Neuronal stem cell (in vitro differentiated cells): ENCODE results near the gene RRAS.

Experiments
- DNase-seq: peaks from one replicate; pipeline ENCODE4 v3.0.0-alpha.2; 2013; ENCODE audit warnings: low spot score
- H2AFZ ChIP-seq: one replicate; pipeline ENCODE4 v1.6.1; 2013; ENCODE audit warnings: mild to moderate bottlenecking, low read length, inconsistent platforms
- H2AK5ac ChIP-seq: 2 replicates; pipeline ENCODE4 v1.6.1; 2013; ENCODE audit warnings: low read depth, mild to moderate bottlenecking, inconsistent platforms, low read length, moderate library complexity, mixed read lengths
- H2BK120ac ChIP-seq: 2 replicates; pipeline ENCODE4 v1.6.1; 2013; ENCODE audit warnings: low read depth, mild to moderate bottlenecking, inconsistent platforms, low read length, moderate library complexity, mixed read lengths
- H2BK12ac ChIP-seq: one replicate; pipeline ENCODE4 v1.6.1; 2013; ENCODE audit warnings: low read length, inconsistent platforms
- H2BK15ac ChIP-seq: 2 replicates; pipeline ENCODE4 v1.6.1; 2013; ENCODE audit warnings: mild to moderate bottlenecking, low read length, inconsistent platforms, mixed read lengths
- H2BK5ac ChIP-seq: one replicate; pipeline ENCODE4 v1.6.1; 2013; ENCODE audit warnings: inconsistent platforms, mild to moderate bottlenecking, low read length, moderate library complexity
- H3K14ac ChIP-seq: one replicate; pipeline ENCODE4 v1.6.1; 2013; ENCODE audit warnings: low read length, inconsistent platforms
- H3K18ac ChIP-seq: 2 replicates; pipeline ENCODE4 v1.6.1; 2013; ENCODE audit warnings: low read length, inconsistent platforms
- H3K23ac ChIP-seq: 2 replicates; pipeline ENCODE4 v1.6.1; 2013; ENCODE audit warnings: low read depth, mild to moderate bottlenecking, mixed read lengths, low read length, inconsistent platforms; ENCODE audit not compliant: poor library complexity
- H3K27ac ChIP-seq: replicated peaks from 3 replicates; pipeline ENCODE4 v1.5.1; 2013; ENCODE audit warnings: low read length, inconsistent platforms
- H3K27me3 ChIP-seq, 3 experiments: 2 replicates each; pipeline ENCODE4 v1.6.1; 2013; ENCODE audit warnings: low read length in 3 of 3, mild to moderate bottlenecking in 2 of 3, inconsistent platforms in 1 of 3, low read depth in 1 of 3, mixed read lengths in 1 of 3, moderate library complexity in 1 of 3; ENCODE audit not compliant: control insufficient read depth in 3 of 3, insufficient read depth in 3 of 3
- H3K36me3 ChIP-seq, 2 donors: replicated peaks in 1 of 2; 2 replicates each; pipeline ENCODE4 v1.6.1; 2013; ENCODE audit warnings: low read length in 2 of 2; ENCODE audit not compliant: control insufficient read depth in 2 of 2, insufficient read depth in 2 of 2
- H3K4ac ChIP-seq: 2 replicates; pipeline ENCODE4 v1.6.1; 2013; ENCODE audit warnings: inconsistent platforms, mild to moderate bottlenecking, low read length, moderate library complexity
- H3K4me1 ChIP-seq, 2 donors: 1 replicate in 1 of 2; 2 replicates in 1 of 2; pipeline ENCODE4 v1.6.1; 2013; ENCODE audit warnings: low read length in 2 of 2, low read depth in 1 of 2; ENCODE audit not compliant: control insufficient read depth in 2 of 2, insufficient read depth in 1 of 2
- H3K4me2 ChIP-seq: one replicate; pipeline ENCODE4 v1.6.1; 2013; ENCODE audit warnings: mild to moderate bottlenecking, low read length, inconsistent platforms; ENCODE audit not compliant: insufficient read depth, poor library complexity, severe bottlenecking
- H3K4me3 ChIP-seq, 2 donors: 2 replicates each; pipeline ENCODE4 v1.5.1; 2013; ENCODE audit warnings: low read length in 2 of 2, mild to moderate bottlenecking in 2 of 2, inconsistent platforms in 1 of 2, moderate library complexity in 1 of 2
- H3K79me1 ChIP-seq: one replicate; pipeline ENCODE4 v1.6.1; 2013; ENCODE audit warnings: low read depth, mild to moderate bottlenecking, inconsistent platforms, low read length, moderate library complexity
- H3K9ac ChIP-seq: one replicate; pipeline ENCODE4 v1.6.1; 2013; ENCODE audit warnings: mild to moderate bottlenecking, low read depth, low read length, inconsistent platforms; ENCODE audit not compliant: poor library complexity
- H3K9me3 ChIP-seq, 2 donors: replicated peaks in 1 of 2; 2 replicates each; pipeline versions ENCODE3 to v1.6.1; 2013; ENCODE audit warnings: low read length in 2 of 2, mild to moderate bottlenecking in 2 of 2, inconsistent platforms in 1 of 2, low read depth in 1 of 2, mixed read lengths in 1 of 2, moderate library complexity in 1 of 2; ENCODE audit not compliant: control insufficient read depth in 2 of 2, insufficient read depth in 1 of 2
- H4K8ac ChIP-seq: one replicate; pipeline ENCODE4 v1.6.1; 2013; ENCODE audit warnings: low read depth, mild to moderate bottlenecking, inconsistent platforms, low read length, moderate library complexity
- H4K91ac ChIP-seq: one replicate; pipeline ENCODE4 v1.6.1; 2013; ENCODE audit warnings: low read length, low read depth, mild to moderate bottlenecking, inconsistent platforms; ENCODE audit not compliant: poor library complexity
- WGBS, 2 donors: extraction: QIAGEN DNeasy Blood & Tissue Kit; methylation state at CpG; one replicate each; pipeline ENCODE4 v1.1.7; 2013; ENCODE audit warnings: missing lambda C conversion rate in 2 of 2, mixed read lengths in 1 of 2; ENCODE audit not compliant: insufficient read length in 2 of 2, insufficient replicate concordance in 1 of 2; ENCODE audit errors: extremely low coverage in 2 of 2; 5-methylcytosine and 5-hydroxymethylcytosine counted together

Gene RRAS

DNA sequence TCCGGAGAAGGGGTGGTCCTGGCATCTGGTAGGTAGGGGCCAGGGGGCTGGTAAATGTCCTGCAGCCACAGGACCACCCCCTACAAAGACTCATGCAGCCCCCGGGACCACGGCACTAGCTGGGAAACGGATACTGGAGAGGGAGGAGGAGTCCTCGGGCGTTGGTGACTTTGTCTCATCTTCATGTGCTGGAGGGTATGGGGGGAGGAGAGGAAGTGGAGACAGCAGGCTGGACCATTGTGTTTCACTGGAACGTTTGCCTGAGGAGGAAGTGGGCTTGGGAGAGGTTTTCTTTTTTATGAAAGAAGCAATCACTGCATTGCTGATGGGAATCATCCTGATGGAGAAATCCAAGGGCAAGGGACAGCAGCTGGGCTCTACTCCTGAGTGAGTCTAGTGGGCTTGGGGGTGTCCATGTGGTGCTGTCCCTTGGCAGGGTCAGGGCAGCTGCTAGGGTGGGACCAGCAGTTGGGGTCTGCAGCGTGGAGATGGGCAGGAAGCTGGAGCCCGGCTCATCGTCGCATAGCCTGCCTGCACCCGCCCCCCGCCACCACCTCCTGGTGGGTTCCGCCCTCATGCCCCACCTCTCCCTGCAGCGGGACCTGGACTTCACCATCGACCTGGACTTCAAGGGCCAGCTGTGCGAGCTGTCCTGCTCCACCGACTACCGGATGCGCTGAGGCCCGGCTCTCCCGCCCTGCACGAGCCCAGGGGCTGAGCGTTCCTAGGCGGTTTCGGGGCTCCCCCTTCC is 47.8 kb upstream of the RRAS start:
- Histone ChIP-seq H2AFZ (no peak overlapping the region), H3K4me2 (no peak overlapping the region), H3K4me3 (no peak overlapping the region), H3K36me3 (peaks cover 37 to 75% of the 10 kb centered on the region in 2 donors), H3K23ac (no peak overlapping the region), H2BK12ac (no peak overlapping the region), H3K79me1 (peaks cover 16% of the 10 kb centered on the region), H3K18ac (no peak overlapping the region), H3K27me3 (no peaks in the 10 kb centered on the region), H2BK5ac (no peak overlapping the region), H4K8ac (no peak overlapping the region), H2BK15ac (no peak overlapping the region), H2BK120ac (no peak overlapping the region), H3K4ac (no peak overlapping the region), H4K91ac (no peak overlapping the region), H3K9me3 (no peaks in the 10 kb centered on the region), H3K27ac (no peak overlapping the region), H2AK5ac (no peak overlapping the region), H3K4me1 (peaks cover 19 to 21% of the 10 kb centered on the region in 2 donors), H3K14ac (no peak overlapping the region), H3K9ac (peak overlapping the region; percentile 30)
- no peak for DNase-seq
- no CpG with 5 or more reads among the region's 26 CpGs for WGBS, 2 donors

DNA sequence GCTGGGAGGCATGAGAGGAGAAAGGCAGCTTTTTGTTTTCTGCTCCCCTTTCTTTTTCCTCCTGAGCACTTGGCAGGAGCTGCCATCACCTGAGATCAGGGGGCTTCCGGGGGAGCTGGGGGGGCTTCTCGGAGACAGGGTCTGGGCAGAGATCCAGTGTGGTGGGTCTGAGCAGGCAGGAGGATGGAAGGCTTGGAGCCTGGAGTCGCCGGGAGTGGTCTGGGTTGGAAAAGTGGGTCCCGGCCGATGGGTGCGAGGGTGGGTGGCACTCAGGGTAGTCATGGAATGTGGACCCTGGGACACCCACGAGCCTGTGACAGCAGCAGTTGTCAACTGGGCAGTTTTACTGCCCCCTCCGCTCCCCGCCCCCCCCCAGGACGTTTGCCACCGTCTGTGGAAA is 47.2 kb upstream of the RRAS start:
- Histone ChIP-seq H3K27ac (no peak overlapping the region), H3K18ac (no peak overlapping the region), H2AFZ (no peak overlapping the region), H2BK12ac (no peak overlapping the region), H3K4ac (no peak overlapping the region), H4K91ac (no peak overlapping the region), H2BK15ac (no peak overlapping the region), H2BK5ac (no peak overlapping the region), H2BK120ac (no peak overlapping the region), H3K4me1 (peaks cover 17 to 18% of the 10 kb centered on the region in 2 donors), H3K79me1 (peaks cover 16% of the 10 kb centered on the region), H4K8ac (no peak overlapping the region), H3K9ac (no peak overlapping the region), H3K4me2 (no peak overlapping the region), H3K36me3 (peaks cover 41 to 81% of the 10 kb centered on the region in 2 donors), H3K27me3 (no peaks in the 10 kb centered on the region), H3K23ac (peak overlapping the region; percentile 43), H3K9me3 (no peaks in the 10 kb centered on the region), H3K4me3 (no peak overlapping the region), H2AK5ac (no peak overlapping the region), H3K14ac (no peak overlapping the region)
- no peak for DNase-seq
- WGBS, 2 donors, result no CpG with 5 or more reads among the region's 12 CpGs

DNA sequence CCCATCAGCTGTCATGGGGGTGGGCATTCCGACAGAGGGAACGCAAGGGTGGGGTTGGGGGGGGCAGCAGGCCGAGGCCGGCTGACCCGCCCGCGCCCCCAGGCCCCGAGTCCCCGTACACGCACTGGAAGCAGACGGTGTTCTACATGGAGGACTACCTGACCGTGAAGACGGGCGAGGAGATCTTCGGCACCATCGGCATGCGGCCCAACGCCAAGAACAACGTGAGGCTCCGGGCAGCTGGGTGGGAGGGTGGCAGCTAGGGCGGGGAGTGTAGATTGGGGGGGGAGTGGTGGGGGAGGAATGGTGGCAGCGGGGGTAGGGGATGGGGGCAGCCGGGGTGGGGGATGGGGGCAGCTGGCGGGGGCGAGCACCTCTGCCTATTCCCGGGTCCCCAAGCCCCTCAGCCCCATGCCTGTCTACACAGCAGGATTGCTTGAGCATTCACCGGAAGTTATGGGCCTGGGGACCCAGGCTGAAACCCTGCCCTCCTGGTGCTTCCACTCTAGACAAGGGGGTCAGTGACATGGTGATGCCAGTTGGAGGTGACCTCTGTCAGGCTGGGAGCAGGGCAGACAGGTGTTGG is 46.7 kb upstream of the RRAS start:
- H3K18ac ChIP-seq, result no peak overlapping the region
- H3K4me3 ChIP-seq, result no peak overlapping the region
- no peak overlapping the region for H3K23ac ChIP-seq
- H2BK15ac ChIP-seq, result no peak overlapping the region
- H4K8ac ChIP-seq, result no peak overlapping the region
- H3K4me2 ChIP-seq, result no peak overlapping the region
- H3K14ac ChIP-seq, result no peak overlapping the region
- no peaks in the 10 kb centered on the region for H3K27me3 ChIP-seq
- H3K9me3 ChIP-seq, result no peaks in the 10 kb centered on the region
- WGBS, 2 donors, result no CpG with 5 or more reads among the region's 27 CpGs
- no peak overlapping the region for H2AFZ ChIP-seq
- H4K91ac ChIP-seq, result no peak overlapping the region
- H3K36me3 ChIP-seq, result peaks cover 46 to 86% of the 10 kb centered on the region in 2 donors
- peak overlapping the region; percentile 40 for H3K9ac ChIP-seq
- no peak overlapping the region for H2BK5ac ChIP-seq
- H3K4ac ChIP-seq, result no peak overlapping the region
- no peak overlapping the region for H3K27ac ChIP-seq
- H2AK5ac ChIP-seq, result no peak overlapping the region
- DNase-seq, result no peak
- H3K4me1 ChIP-seq, result peaks cover 15 to 16% of the 10 kb centered on the region in 2 donors
- H2BK12ac ChIP-seq, result no peak overlapping the region
- H3K79me1 ChIP-seq, result peaks cover 22% of the 10 kb centered on the region
- no peak overlapping the region for H2BK120ac ChIP-seq

DNA sequence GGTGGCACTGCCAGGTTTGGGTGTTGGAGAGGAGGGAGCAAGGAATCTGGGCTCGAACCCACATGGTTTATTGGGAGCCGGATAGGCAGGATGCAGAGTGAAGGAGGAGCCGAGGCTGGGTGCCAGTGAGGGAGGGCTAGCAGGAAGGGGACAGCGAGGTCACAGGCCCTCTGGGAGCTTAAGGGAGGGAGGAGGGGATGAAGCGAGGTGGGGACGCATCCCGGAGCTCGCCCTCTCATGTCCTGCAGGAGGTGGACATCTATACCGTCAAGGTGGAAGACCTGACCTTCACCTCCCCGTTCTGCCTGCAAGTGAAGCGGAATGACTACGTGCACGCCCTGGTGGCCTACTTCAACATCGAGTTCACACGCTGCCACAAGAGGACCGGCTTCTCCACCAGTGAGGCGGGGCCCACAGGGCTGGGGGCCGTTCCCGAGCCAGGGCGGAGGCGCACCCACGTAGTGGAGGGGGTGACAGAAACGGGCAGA is 45.9 kb upstream of the RRAS start:
- Histone ChIP-seq H3K9ac (no peak overlapping the region), H3K4me2 (no peak overlapping the region), H4K91ac (no peak overlapping the region), H3K9me3 (no peaks in the 10 kb centered on the region), H3K4me3 (no peak overlapping the region), H3K4me1 (peaks cover 16 to 17% of the 10 kb centered on the region in 2 donors), H2AFZ (no peak overlapping the region), H2BK5ac (no peak overlapping the region), H3K27me3 (no peaks in the 10 kb centered on the region), H3K4ac (no peak overlapping the region), H3K79me1 (peaks cover 26% of the 10 kb centered on the region), H2BK12ac (no peak overlapping the region), H2AK5ac (no peak overlapping the region), H3K14ac (no peak overlapping the region), H3K18ac (peak overlapping the region; percentile 57), H3K36me3 (peaks cover 49 to 93% of the 10 kb centered on the region in 2 donors), H3K27ac (no peak overlapping the region), H2BK120ac (no peak overlapping the region), H4K8ac (peak overlapping the region; percentile 65), H2BK15ac (no peak overlapping the region), H3K23ac (peak overlapping the region; percentile 95)
- WGBS, 2 donors, result no CpG with 5 or more reads among the region's 23 CpGs
- no peak for DNase-seq
